ENCODE data around the gene RHOT2. TPM values are rescaled to one million over a fixed set of nuclear protein-coding genes. Genes with fewer than 3 reads are reported as not detected.

RHOT2 gene
- total RNA-seq, 1 donor from 2014 or later = 90.3 TPM

DNA sequence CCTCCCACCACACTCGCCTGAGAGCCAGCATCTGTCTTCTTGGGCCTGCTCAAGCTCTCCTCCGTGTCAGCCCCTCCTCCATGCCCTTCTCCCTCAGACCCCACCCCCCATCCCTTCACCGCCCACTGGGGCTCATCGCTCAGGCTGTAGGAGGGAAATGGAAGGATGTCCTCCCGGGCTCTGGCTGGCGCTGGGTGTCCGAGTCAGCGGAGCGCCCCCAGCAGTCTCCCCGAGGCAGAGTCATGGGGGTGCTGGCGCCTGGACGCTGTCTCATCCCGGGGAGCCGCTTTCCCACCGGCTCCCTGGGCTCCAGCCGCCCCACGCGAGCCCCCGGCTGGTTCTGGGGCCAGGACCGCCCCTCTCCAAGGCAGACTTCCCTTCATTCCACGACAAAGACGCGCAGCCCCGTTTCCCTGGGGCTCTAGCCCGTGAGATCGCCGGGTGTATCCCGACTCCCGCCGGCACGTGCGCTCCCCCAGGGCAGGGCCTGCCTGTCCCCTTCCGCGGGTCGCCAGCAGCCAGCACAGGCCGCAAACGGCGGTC is 52.6 kb downstream of the RHOT2 start:
- intact Hi-C loops (cut with micrococcal nuclease) = no loop called here
- peak overlapping the region; percentile 97 for H3K27ac ChIP-seq (replicated peaks)
- peak; percentile 46 for DNase-seq
- peaks cover 53% of the 10 kb centered on the region for H3K4me1 ChIP-seq
- no peaks in the 10 kb centered on the region for H3K9me3 ChIP-seq (replicated peaks)
- no peaks in the 10 kb centered on the region for H3K27me3 ChIP-seq (ENCODE audit: low read depth)
- no peaks in the 10 kb centered on the region for H3K36me3 ChIP-seq
- TF ChIP-seq, protein P1, sequence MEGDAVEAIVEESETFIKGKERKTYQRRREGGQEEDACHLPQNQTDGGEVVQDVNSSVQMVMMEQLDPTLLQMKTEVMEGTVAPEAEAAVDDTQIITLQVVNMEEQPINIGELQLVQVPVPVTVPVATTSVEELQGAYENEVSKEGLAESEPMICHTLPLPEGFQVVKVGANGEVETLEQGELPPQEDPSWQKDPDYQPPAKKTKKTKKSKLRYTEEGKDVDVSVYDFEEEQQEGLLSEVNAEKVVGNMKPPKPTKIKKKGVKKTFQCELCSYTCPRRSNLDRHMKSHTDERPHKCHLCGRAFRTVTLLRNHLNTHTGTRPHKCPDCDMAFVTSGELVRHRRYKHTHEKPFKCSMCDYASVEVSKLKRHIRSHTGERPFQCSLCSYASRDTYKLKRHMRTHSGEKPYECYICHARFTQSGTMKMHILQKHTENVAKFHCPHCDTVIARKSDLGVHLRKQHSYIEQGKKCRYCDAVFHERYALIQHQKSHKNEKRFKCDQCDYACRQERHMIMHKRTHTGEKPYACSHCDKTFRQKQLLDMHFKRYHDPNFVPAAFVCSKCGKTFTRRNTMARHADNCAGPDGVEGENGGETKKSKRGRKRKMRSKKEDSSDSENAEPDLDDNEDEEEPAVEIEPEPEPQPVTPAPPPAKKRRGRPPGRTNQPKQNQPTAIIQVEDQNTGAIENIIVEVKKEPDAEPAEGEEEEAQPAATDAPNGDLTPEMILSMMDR (IDR thresholded peaks at IDR 0.05; ENCODE audit: borderline replicate concordance) = no peak
- H3K4me3 ChIP-seq = peak overlapping the region; percentile 96

DNA sequence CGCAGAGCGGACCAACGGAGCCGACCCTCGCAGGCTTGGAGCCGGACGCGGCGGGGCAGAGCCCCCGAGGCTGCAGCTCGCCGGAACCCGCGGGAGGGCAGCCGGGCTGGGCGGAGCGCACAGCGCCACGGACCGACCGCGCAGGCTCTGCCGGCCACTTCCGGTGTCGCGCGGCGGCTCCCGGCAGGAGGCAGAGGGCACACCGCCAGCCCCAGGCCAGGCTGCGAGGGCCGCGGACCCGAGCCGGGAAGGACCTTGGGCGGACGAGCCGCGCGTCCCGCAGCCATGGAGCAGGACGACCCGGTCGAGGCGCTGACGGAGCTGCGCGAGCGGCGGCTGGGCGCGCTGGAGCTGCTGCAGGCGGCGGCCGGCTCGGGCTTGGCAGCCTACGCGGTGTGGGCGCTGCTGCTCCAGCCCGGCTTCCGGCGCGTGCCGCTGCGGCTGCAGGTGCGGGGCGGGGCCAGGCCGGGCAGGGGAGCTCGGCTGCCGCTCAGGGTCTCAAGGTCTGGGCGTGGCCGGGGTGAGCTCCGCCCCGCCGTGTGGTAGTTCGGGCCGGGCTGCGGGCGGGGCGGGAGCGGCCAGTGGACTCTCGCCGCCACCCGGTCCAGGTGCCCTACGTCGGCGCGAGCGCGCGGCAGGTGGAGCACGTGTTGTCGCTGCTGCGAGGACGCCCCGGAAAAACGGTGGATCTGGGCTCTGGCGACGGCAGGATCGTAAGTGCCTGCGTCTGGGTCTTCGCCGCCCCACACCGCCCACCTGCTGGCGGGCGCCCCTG is 53.2 kb downstream of the RHOT2 start, which contains the start of gene ANTKMT:
ANTKMT (plus strand) TSS at position 157 of the 775 bp plus-strand sequence; CDS start at position 286, 129 bp downstream.
- Histone ChIP-seq H3K27ac (replicated peaks) (peak within 1 kb of the TSS; percentile 97), H3K27me3 (ENCODE audit: low read depth) (peaks cover 4% of the 10 kb centered on the region), H3K9me3 (replicated peaks) (no peaks in the 10 kb centered on the region), H3K36me3 (no peaks in the 10 kb centered on the region), H3K4me1 (peaks cover 49% of the 10 kb centered on the region), H3K4me3 (peak within 1 kb of the TSS; percentile 96)
- intact Hi-C loops (cut with micrococcal nuclease) = no loop called here
- TF ChIP-seq, protein P1 (IDR thresholded peaks at IDR 0.05; ENCODE audit: borderline replicate concordance) = no peak
- peak; percentile 78 for DNase-seq

DNA sequence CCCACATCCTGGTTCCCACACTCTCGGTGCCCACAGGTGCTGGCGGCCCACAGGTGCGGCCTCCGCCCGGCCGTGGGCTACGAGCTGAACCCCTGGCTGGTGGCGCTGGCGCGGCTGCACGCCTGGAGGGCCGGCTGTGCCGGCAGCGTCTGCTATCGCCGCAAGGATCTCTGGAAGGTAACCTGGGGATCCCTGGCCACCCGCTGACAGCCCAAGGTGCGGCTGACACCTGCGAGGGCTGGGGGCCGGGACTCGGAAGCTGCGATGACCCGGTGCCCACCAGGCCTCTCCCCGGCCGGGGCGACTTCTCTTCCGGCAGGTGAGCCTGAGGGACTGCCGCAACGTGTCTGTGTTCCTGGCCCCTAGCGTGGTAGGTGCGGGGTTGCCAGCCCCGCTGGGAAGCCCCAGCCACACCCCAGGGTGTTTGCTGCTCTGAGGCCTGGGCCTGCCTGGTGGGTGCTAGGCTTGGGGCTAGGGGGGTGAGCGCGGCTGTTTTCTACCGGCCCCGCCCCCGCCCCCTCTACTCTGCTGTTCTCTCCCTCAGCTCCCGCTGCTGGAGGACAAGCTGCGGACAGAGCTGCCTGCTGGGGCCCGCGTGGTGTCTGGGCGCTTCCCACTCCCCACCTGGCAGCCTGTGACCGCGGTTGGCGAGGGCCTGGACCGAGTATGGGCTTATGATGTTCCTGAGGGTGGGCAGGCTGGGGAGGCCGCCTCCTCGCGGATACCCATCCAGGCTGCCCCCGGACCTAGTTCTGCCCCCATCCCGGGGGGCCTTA is 54.0 kb downstream of the RHOT2 start:
- Histone ChIP-seq H3K9me3 (replicated peaks) (no peaks in the 10 kb centered on the region), H3K4me1 (peaks cover 47% of the 10 kb centered on the region), H3K27ac (replicated peaks) (peak overlapping the region; percentile 97), H3K27me3 (ENCODE audit: low read depth) (peaks cover 10% of the 10 kb centered on the region), H3K36me3 (no peaks in the 10 kb centered on the region), H3K4me3 (peak overlapping the region; percentile 96)
- intact Hi-C loops (cut with micrococcal nuclease) = no loop called here
- DNase-seq = no peak
- TF ChIP-seq, protein P1 (IDR thresholded peaks at IDR 0.05; ENCODE audit: borderline replicate concordance) = no peak

DNA sequence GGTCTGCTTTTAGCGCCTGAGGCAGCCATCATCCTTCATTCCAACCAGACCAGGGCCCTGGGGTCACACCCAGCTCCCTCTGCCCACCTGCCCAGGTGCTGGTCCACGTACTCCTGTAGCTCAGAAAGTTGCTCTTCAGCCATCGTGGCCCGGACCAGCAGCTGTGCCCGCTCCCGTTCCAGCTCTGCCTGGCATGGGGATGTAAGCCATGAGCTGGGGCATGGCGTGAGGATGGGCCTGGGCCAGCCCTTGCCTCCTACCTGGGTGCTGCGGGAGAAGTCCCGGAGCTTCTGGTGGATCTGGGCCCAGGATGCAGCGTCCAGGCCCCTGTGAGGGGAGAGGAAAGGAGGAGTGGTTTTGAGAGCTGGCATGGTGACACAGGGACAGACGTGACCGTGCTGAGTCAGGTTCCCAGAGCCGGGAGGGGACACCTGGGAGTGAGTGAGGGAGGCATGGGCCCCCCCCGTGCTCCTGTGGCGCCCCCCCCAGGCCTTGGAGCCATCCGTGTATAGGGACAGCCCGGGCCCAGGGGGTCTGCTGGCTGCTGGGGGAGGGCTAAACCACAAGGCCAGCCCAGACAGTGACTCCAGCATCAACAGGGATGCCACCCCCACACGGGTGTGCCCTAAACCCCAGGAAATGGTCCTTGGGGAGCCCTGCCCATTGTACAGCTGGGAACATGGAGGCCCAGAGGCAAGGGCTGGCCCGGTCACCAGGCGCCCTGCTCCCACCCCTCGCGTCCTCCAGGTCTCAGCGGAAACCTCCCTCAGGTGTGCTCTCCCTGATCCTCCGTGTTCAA is 55.1 kb downstream of the RHOT2 start:
- DNase-seq = no peak
- no peaks in the 10 kb centered on the region for H3K36me3 ChIP-seq
- H3K4me1 ChIP-seq = peaks cover 54% of the 10 kb centered on the region
- H3K27me3 ChIP-seq (ENCODE audit: low read depth) = peaks cover 20% of the 10 kb centered on the region
- TF ChIP-seq, protein P1 (IDR thresholded peaks at IDR 0.05; ENCODE audit: borderline replicate concordance) = no peak
- no peak overlapping the region for H3K27ac ChIP-seq (replicated peaks)
- intact Hi-C loops (cut with micrococcal nuclease) = no loop called here
- H3K9me3 ChIP-seq (replicated peaks) = no peaks in the 10 kb centered on the region
- H3K4me3 ChIP-seq = no peak overlapping the region

DNA sequence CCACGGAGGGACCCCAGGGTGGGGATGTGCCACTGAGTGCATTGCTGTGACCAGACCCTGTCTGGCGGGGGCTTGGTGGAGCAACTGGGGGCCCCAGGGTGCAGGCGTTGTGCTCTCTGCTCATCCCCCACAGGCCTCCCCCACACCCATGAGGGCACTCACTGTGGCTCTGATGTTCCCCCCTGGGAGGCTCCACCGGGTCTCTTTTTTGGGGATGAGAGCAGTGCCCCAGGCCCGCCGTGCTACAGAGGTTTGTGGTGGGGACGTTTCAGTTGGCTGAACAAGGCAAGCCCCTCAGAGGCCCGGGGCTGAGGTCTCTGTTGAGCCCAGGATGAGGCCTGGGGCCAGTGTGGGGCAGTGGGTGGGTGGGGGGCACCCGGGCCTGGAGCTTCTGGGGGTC is 55.8 kb downstream of the RHOT2 start:
- Histone ChIP-seq H3K9me3 (replicated peaks) (no peaks in the 10 kb centered on the region), H3K27ac (replicated peaks) (no peak overlapping the region), H3K4me1 (peaks cover 59% of the 10 kb centered on the region), H3K4me3 (no peak overlapping the region), H3K36me3 (no peaks in the 10 kb centered on the region), H3K27me3 (ENCODE audit: low read depth) (peaks cover 26% of the 10 kb centered on the region)
- DNase-seq = no peak
- TF ChIP-seq, protein P1 (IDR thresholded peaks at IDR 0.05; ENCODE audit: borderline replicate concordance) = no peak
- intact Hi-C loops (cut with micrococcal nuclease) = no loop called here

Data from left ventricle myocardium inferior (tissue), 1 donor.